HG03571 (cell line): ENCODE measurements around the gene HOXA3.

Experiments used
- ATAC-seq: cut with Tn5 transposase; IDR thresholded peaks from one replicate; pipeline ENCODE4 v1.9.1; 2021; ENCODE audit not compliant: unreplicated experiment

Gene HOXA3

DNA sequence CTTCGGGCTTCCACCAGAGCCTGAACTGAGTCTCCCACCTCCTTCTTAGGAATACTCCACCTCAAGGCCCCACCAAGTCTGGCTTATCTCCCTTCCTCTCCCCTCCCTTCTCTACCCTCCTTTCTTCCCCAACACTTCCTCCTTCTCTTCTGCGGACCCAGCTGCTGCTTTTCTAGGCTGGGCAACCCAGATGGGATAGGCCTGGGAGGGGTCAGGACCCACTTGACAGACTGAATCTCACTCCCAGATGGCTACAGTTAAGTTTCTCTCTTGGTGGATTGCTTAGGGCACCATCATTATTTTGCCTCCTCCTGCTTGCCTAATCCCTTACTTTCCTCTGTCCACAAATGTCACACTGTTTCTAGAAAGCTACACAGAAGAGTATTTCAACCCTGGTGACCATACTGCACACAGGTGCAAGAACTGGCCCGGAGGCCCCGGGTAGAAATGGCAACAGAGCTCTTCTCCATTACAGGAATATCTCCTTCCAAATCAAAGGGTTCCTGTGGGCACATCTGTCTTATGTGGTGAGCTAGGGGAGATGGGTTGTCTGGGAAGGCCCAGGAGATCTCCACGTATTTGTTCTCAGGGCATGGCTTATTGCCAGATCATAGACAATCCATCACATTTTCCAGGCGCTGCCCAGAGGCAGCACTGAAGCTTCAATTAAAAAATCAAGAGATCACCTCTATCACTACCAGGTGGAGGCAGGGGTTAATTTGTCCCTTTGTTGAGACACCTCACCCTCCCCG, 37.8 kb upstream of the HOXA3 start:
- no peak for ATAC-seq

GRCh38 chr7:27189295-27189996, 37.1 kb upstream of the HOXA3 start:
- ATAC-seq, result no peak

DNA sequence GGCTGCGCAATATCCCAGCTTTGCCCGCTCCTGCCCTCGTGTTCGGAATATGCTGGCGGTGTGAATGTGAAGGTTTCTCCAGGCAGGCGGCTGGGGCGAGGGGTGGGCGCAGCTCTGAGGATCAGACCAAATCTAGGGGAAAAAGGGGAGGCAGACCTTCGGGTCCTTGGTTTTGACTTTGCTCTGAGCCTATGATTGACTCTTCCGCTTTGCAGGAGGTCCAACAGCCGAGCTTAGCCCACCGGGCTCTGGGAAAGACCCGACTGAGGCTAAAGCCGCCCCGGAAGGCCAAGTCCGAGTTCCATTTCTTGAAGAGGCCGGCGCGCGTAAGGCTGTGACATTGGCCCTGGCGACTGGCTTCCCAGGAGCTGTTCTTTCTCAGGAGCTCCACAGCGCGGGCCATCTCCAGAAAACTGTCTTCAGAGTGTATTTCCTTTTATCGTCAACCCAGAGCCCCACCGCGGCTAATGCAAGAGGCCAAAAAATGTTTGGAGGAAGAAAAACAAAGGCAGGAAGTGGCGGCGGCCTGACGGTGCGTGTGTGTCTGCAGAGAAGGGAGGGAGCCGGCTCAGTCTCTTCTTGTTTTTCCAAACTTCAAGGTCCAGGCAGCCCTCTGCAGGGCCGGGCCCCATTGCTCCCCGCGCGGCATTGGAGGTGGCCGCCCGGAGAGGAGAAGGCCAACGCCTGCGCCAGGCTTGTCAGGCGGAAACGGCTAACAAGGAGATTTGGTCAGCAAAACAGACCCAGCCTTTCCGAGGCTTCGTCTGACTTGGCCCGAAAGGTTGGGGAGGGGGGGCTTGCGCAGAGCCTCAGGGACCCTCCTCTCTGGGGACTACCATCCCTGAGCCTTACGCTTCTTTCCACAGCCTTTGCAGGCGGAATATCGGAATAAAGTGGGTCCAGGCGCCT, 36.3 kb upstream of the HOXA3 start:
- no peak for ATAC-seq

- ATAC-seq, result no peak
Observed at GRCh38 chr7:27187475-27188385, 35.3 kb upstream of the HOXA3 start.

GRCh38 chr7:27186668-27187474, 34.5 kb upstream of the HOXA3 start:
- ATAC-seq, result no peak

- ATAC-seq, result no peak
Observed at GRCh38 chr7:27185854-27186667, 33.7 kb upstream of the HOXA3 start.

- ATAC-seq, result no peak
Observed at GRCh38 chr7:27185013-27185853, 32.9 kb upstream of the HOXA3 start, which contains the start of gene HOXA11. Gene HOXA11 (minus strand): TSS chr7:27185232. CDS start chr7:27185144, 88 bp downstream.

DNA sequence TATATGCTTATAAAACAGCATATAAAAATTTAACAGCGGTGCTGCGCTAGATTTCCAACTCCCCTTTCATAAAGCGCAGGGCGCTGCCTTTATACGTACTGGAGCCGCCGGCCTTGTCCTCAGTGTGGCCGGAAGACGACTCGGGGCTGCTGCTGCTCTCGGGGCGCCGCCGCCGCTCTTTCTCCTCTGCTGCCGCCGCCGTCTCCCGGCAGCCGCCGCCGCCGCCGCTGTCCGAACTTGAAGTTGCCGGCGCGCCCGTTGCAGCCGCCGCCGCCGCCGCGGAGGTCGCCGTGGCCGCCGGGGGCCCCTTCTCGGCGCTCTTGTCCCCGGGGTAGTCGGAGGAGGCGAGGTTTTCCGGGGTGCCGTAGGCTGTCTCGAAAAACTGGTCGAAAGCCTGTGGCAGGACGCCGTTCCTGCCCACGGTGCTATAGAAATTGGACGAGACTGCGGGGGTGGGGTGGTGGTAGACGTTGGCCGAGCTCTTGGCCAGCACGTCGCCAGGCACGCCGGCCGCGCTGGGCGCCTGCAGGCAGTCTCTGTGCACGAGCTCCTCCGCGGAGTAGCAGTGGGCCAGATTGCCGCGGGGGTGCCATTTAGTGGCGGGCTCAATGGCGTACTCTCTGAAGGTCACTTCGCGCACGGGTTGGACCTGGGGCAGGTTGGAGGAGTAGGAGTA, 32.1 kb upstream of the HOXA3 start:
- ATAC-seq, result no peak

DNA sequence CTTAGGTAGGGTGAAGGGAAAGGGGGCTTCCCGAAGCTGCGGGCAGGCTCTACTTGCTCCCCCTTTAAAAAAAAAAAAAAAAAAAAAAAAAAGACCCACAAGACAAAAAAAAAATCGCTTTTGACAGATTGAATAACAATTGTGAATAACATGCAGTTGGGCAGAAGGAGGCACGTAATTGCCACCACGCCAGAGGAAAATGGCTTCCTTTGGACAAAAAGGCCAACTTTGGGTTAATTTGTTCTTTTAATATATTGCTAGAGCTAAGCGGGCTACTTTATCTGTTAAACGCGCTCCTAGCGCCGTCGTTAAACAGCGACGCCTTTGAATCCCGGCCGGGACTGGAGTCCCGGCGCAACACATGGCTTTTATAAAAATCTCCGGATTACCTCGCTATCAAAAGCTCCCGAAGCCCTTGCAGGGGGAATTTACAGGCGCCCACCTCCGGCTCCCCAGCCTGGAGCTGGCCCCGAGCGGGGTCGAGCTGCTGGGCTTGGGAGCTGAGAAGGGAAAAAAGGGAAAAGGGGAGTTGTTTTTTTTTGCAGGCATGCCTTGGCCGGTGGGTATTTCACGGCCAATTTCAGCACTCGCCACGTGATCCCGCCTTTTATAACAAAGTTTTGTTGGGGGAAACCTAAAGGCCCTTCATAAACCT, 31.4 kb upstream of the HOXA3 start:
- no peak for ATAC-seq

DNA sequence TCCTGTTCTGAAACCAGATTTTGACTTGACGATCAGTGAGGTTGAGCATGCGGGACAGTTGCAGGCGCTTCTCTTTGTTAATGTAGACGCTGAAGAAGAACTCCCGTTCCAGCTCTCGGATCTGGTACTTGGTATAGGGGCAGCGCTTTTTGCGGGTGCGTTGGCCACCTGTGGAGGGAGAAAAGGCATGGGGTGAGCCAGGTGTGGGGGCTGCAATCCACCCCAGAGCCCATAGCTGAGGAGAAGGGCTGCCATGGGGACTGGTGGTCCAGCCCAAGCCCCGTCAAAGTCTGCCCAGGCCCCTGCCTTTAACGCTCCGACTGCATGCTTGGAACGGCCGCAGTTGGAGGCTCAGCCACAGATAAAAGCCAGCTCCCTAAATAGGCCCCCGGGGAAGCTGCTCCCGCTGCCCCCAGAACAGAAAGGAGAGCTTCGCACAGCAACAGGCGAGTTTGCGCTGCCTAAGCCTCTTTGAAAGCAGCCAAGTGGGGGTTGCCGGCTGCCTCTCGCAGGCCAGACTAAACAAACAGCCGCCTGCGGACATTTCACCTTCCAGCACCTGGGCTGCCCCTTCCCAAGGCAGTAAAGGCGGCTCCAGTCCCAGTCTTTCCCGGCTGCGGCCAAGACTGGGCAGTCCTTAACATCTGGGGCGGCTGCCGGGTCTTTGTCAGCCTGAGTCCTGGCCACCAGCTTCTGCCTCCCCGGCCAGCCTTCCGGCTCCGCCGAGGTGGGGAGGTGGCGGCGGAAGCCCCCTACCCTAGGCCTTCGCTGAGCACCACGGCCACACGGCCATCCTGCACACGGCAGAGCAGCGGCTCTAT, 30.7 kb upstream of the HOXA3 start:
- no peak for ATAC-seq

DNA sequence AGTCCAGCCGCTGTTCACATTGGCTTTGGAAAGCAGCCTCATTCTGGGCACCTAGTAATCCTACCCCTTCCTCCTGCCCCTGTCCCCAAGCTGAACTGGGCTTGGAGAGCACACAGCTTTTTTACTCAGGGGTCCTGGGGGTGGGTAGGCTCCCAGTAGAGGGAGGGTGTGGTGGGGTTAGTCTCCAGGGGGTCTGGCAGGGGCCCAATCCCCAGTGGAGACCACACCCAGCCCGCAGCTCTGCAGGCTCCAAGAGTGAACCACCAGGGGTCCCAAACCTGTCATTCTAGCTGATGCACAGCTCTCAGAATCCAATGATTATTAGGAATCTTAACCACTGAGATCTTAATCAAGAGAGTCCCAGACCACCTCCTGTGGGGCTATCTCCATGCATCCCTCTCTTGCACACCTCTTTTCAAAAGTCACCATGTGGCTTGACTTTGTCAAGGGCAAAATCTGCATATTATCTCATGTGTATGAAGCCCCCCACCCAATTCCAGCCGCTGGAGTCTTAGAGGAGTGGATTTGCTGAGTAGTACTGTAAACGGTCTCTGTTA, 30.0 kb upstream of the HOXA3 start:
- ATAC-seq, result no peak

DNA sequence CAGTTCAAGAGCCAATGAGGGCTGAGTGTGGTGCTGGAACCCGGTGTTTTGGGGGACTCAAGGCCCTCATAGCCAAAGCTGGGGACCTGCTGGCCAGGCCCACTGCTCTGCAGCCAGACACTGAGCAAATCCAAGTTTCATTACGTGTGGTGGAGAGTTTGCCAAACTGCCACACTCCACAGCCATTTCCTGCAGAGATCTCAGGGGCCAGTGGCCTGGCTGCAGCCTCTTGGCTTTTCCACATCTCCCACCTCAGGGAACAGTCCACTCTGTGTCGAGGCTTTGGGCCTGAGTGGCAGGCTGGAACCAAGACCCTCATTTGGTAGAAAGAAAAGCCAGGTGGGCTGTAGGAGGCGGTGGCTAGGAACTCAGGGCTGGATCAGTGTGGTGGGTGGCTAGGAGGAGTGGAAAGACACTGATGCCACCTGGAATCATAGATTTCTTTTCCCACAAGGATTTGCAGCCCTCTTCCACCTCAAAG, 29.5 kb upstream of the HOXA3 start:
- ATAC-seq, result no peak

GRCh38 chr7:27180431-27181420, 28.3 kb upstream of the HOXA3 start:
- ATAC-seq, result no peak
